ENCODE measurements around the gene SULT1A3.
A peak's percentile ranks its signal among the peaks of the same experiment; 100 is the strongest.

SULT1A3 gene

GRCh38 chr16:30179195-30179594, 19.9 kb upstream of the SULT1A3 start:
- no peak for TF ChIP-seq SPI1 (IDR thresholded peaks at IDR 0.05; ENCODE audit: low read depth, low read length)
- TF ChIP-seq TAF1 (IDR thresholded peaks at IDR 0.05; ENCODE audit: low read depth, low read length): no peak
- no peak for TF ChIP-seq POU2F2 (IDR thresholded peaks at IDR 0.05; ENCODE audit: low read depth, low read length)
- no peak for TF ChIP-seq POLR2A (IDR thresholded peaks at IDR 0.05; ENCODE audit: low read depth, low read length)
- TF ChIP-seq POLR2AphosphoS5 (IDR thresholded peaks at IDR 0.05; ENCODE audit: low read depth, low read length): no peak
- no peak for TF ChIP-seq PAX5 (IDR thresholded peaks at IDR 0.05; ENCODE audit: insufficient read depth, low read length, severe bottlenecking)
- no peak for FAIRE-seq
- DNase-seq (ENCODE audit: insufficient read length, low spot score): no peak

DNA sequence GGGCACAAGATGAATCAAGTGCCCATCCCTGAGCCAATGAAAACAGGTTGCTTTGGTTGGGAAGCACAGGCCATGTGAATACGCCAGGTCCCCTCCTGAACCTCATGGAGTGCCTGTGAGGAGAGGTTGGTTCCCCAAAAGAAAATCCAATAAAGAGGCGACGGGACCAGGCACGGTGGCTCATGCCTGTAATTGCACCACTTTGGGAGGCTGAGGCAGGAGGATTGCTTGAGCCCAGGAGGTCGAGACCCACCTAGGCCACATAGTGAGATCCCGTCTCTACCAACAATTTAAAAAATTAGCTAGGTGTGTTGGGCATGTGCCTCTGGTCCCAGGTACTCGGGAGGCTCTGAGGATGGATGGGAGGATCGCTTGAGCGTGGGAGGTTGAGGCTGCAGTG, 19.1 kb upstream of the SULT1A3 start:
- FAIRE-seq (no peak), DNase-seq (ENCODE audit: insufficient read length, low spot score) (no peak)
- TF ChIP-seq POU2F2 (IDR thresholded peaks at IDR 0.05; ENCODE audit: low read depth, low read length) (no peak), SPI1 (IDR thresholded peaks at IDR 0.05; ENCODE audit: low read depth, low read length) (no peak), POLR2A (IDR thresholded peaks at IDR 0.05; ENCODE audit: low read depth, low read length) (no peak), POLR2AphosphoS5 (IDR thresholded peaks at IDR 0.05; ENCODE audit: low read depth, low read length) (no peak), PAX5 (IDR thresholded peaks at IDR 0.05; ENCODE audit: insufficient read depth, low read length, severe bottlenecking) (no peak), TAF1 (IDR thresholded peaks at IDR 0.05; ENCODE audit: low read depth, low read length) (no peak)

DNA sequence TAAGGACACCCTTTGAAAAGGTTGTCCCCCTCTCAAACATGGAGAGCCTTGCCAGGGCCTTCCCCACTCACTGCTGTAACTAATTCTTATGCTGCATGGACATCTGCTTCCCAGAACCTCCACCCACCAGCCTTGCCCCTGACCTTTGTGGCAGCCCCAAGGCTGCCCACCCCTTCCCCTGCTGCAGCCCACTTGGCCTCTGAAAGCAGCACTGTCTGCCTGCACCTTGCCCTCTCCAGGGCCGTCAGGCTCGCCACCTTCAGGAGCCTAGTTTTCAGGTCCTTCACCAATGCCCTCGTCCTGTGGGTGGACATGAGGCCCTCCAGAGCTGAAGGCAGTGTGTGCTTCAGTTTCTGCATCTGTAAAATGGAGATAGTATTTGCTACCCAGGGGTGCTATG, 18.3 kb upstream of the SULT1A3 start:
- FAIRE-seq: no peak

GRCh38 chr16:30183233-30184095, 15.6 kb upstream of the SULT1A3 start, which contains the start of gene CORO1A:
CORO1A (plus strand) TSS chr16:30183602; CDS start chr16:30185210, 1,608 bp downstream.
- DNase-seq (ENCODE audit: insufficient read length, low spot score) (peak; percentile 75), FAIRE-seq (peak; percentile 86)
- peak; percentile 90 for TF ChIP-seq TAF1 (IDR thresholded peaks at IDR 0.05; ENCODE audit: low read depth, low read length)
- TF ChIP-seq POLR2AphosphoS5 (IDR thresholded peaks at IDR 0.05; ENCODE audit: low read depth, low read length): peak; percentile 80
- TF ChIP-seq SPI1 (IDR thresholded peaks at IDR 0.05; ENCODE audit: low read depth, low read length): no peak
- peak; percentile 59; the same call in 1 of the 2 replicates for TF ChIP-seq POLR2A (IDR thresholded peaks at IDR 0.05; ENCODE audit: low read depth, low read length)
- no peak for TF ChIP-seq PAX5 (IDR thresholded peaks at IDR 0.05; ENCODE audit: insufficient read depth, low read length, severe bottlenecking)
- peak; percentile 68; the same call in 1 of the 2 replicates for TF ChIP-seq POU2F2 (IDR thresholded peaks at IDR 0.05; ENCODE audit: low read depth, low read length)

More for the DNA sequence above, 18.3 kb upstream of the SULT1A3 start:
- TF ChIP-seq SPI1 (IDR thresholded peaks at IDR 0.05; ENCODE audit: low read depth, low read length) (no peak), TAF1 (IDR thresholded peaks at IDR 0.05; ENCODE audit: low read depth, low read length) (no peak), POLR2A (IDR thresholded peaks at IDR 0.05; ENCODE audit: low read depth, low read length) (no peak), POLR2AphosphoS5 (IDR thresholded peaks at IDR 0.05; ENCODE audit: low read depth, low read length) (no peak), PAX5 (IDR thresholded peaks at IDR 0.05; ENCODE audit: insufficient read depth, low read length, severe bottlenecking) (no peak), POU2F2 (IDR thresholded peaks at IDR 0.05; ENCODE audit: low read depth, low read length) (no peak)
- no peak for DNase-seq (ENCODE audit: insufficient read length, low spot score)

- TF ChIP-seq POU2F2 (IDR thresholded peaks at IDR 0.05; ENCODE audit: low read depth, low read length) (peak; percentile 40; the same call in 1 of the 2 replicates), TAF1 (IDR thresholded peaks at IDR 0.05; ENCODE audit: low read depth, low read length) (peak; percentile 67; the same call in 1 of the 2 replicates), SPI1 (IDR thresholded peaks at IDR 0.05; ENCODE audit: low read depth, low read length) (peak; percentile 81), POLR2AphosphoS5 (IDR thresholded peaks at IDR 0.05; ENCODE audit: low read depth, low read length) (no peak; the same call in none of the 2 replicates), POLR2A (IDR thresholded peaks at IDR 0.05; ENCODE audit: low read depth, low read length) (no peak; the same call in 1 of the 2 replicates)
- FAIRE-seq: no peak
- DNase-seq (ENCODE audit: insufficient read length, low spot score): peak; percentile 73
These were observed 14.8 kb upstream of the SULT1A3 start for GRCh38 chr16:30184096-30184890.

- no peak for FAIRE-seq
- DNase-seq (ENCODE audit: insufficient read length, low spot score): peak; percentile 21
- TF ChIP-seq PAX5 (IDR thresholded peaks at IDR 0.05; ENCODE audit: insufficient read depth, low read length, severe bottlenecking) (no peak), TAF1 (IDR thresholded peaks at IDR 0.05; ENCODE audit: low read depth, low read length) (no peak), SPI1 (IDR thresholded peaks at IDR 0.05; ENCODE audit: low read depth, low read length) (no peak), POLR2AphosphoS5 (IDR thresholded peaks at IDR 0.05; ENCODE audit: low read depth, low read length) (peak; percentile 83), POU2F2 (IDR thresholded peaks at IDR 0.05; ENCODE audit: low read depth, low read length) (0 out of 2 replicates have a peak, but pooled peaks have one; percentile 43), POLR2A (IDR thresholded peaks at IDR 0.05; ENCODE audit: low read depth, low read length) (peak; percentile 85)
These were observed 14.0 kb upstream of the SULT1A3 start for GRCh38 chr16:30184891-30185682.

- FAIRE-seq (peak; percentile 95), DNase-seq (ENCODE audit: insufficient read length, low spot score) (peak; percentile 77)
- TF ChIP-seq TAF1 (IDR thresholded peaks at IDR 0.05; ENCODE audit: low read depth, low read length) (0 out of 2 replicates have a peak, but pooled peaks have one; percentile 50), POU2F2 (IDR thresholded peaks at IDR 0.05; ENCODE audit: low read depth, low read length) (peak; percentile 45; the same call in 1 of the 2 replicates), POLR2AphosphoS5 (IDR thresholded peaks at IDR 0.05; ENCODE audit: low read depth, low read length) (peak; percentile 60; the same call in 1 of the 2 replicates), POLR2A (IDR thresholded peaks at IDR 0.05; ENCODE audit: low read depth, low read length) (no peak; the same call in 1 of the 2 replicates), SPI1 (IDR thresholded peaks at IDR 0.05; ENCODE audit: low read depth, low read length) (peak; percentile 95), PAX5 (IDR thresholded peaks at IDR 0.05; ENCODE audit: insufficient read depth, low read length, severe bottlenecking) (no peak)
These were observed 13.2 kb upstream of the SULT1A3 start for GRCh38 chr16:30185683-30186421.

Measured in GM12891 (cell line).